IMR-90 (cell line): ENCODE results near the gene PHB1.

Experiments used
- BHLHE40 ChIP-seq: fragments of 150-350 bp; IDR thresholded peaks from 2 replicates; pipeline ENCODE4 v1.6.1; 2016; ENCODE audit warnings: mild to moderate bottlenecking, low read depth, low read length
- CHD1 ChIP-seq: IDR thresholded peaks from 2 replicates; pipeline ENCODE4 v1.6.1; 2012; ENCODE audit warnings: low read depth, low read length, improper control_type of control experiment
- CTCF ChIP-seq: conservative IDR thresholded peaks from 2 replicates; pipeline ENCODE4 v1.5.1; 2012; ENCODE audit warnings: mild to moderate bottlenecking, low read depth, low read length, improper control_type of control experiment
- FOS ChIP-seq: fragments of 150-350 bp; IDR thresholded peaks from 2 replicates; pipeline ENCODE4 v1.6.1; 2016; ENCODE audit warnings: low read depth, low read length
- MAZ ChIP-seq: IDR thresholded peaks from 2 replicates; pipeline ENCODE4 v1.6.1; 2012; ENCODE audit warnings: low read depth, mild to moderate bottlenecking, low read length, improper control_type of control experiment, moderate library complexity, borderline replicate concordance
- POLR2A ChIP-seq: IDR thresholded peaks from 2 replicates; pipeline ENCODE4 v1.6.1; 2012; ENCODE audit warnings: mild to moderate bottlenecking, low read depth, low read length
- RAD21 ChIP-seq: IDR thresholded peaks from 2 replicates; pipeline ENCODE4 v1.6.1; 2012; ENCODE audit warnings: low read length, improper control_type of control experiment
- RCOR1 ChIP-seq: IDR thresholded peaks from 2 replicates; pipeline ENCODE4 v1.6.1; 2012; ENCODE audit warnings: mild to moderate bottlenecking, low read length, improper control_type of control experiment; ENCODE audit not compliant: insufficient replicate concordance
- RFX5 ChIP-seq: IDR thresholded peaks from 2 replicates; pipeline ENCODE4 v1.8.0; 2012; ENCODE audit warnings: low read depth, mild to moderate bottlenecking, low read length, moderate library complexity
- SMC3 ChIP-seq: fragments of 150-350 bp; IDR thresholded peaks from 2 replicates; pipeline ENCODE4 v1.6.1; 2016; ENCODE audit warnings: low read depth, mild to moderate bottlenecking, antibody characterized with exemption, low read length, moderate library complexity
- USF2 ChIP-seq: fragments of 150-350 bp; IDR thresholded peaks from 2 replicates; pipeline ENCODE4 v1.6.1; 2017; ENCODE audit warnings: mild to moderate bottlenecking, antibody characterized with exemption, low read length, low read depth
- TF ChIP-seq, protein P1 (sequence below): fragments of 150-350 bp; IDR thresholded peaks from 2 replicates; pipeline ENCODE4 v1.6.1; 2016; ENCODE audit warnings: low read depth, mild to moderate bottlenecking, low read length, moderate library complexity, borderline replicate concordance

DNA sequence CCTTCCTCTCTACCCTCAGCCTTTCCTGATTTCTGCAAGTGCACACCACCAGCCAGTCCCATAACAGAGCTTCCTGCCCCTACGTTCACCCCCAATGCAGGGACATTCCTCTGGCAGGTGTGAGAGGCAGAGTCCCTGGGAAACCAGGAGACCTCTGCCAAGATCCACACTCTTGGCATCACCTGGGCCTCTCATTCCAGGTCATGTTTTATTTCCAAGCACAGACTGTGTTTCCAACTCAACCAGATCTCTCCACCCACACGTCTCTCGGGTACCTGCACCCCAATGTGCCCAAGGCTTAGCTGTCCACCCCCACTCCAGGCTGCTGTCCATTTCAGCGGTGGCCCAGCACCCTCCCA, 21.0 kb upstream of the PHB1 start:
- TF ChIP-seq CTCF (no peak), RAD21 (no peak), POLR2A (no peak), RFX5 (no peak), FOS (no peak), SMC3 (no peak), RCOR1 (no peak), CHD1 (no peak), MAZ (no peak), USF2 (no peak), BHLHE40 (no peak)
- TF ChIP-seq, protein P1, sequence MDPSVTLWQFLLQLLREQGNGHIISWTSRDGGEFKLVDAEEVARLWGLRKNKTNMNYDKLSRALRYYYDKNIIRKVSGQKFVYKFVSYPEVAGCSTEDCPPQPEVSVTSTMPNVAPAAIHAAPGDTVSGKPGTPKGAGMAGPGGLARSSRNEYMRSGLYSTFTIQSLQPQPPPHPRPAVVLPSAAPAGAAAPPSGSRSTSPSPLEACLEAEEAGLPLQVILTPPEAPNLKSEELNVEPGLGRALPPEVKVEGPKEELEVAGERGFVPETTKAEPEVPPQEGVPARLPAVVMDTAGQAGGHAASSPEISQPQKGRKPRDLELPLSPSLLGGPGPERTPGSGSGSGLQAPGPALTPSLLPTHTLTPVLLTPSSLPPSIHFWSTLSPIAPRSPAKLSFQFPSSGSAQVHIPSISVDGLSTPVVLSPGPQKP, result no peak
